Heart left ventricle (tissue), 16 donors: ENCODE results near the gene NDUFB11. TPM values are rescaled to one million over a fixed set of nuclear protein-coding genes. Genes with fewer than 3 reads are reported as not detected.
"Not testable (repeated sequence)": the region's sequence is repeated elsewhere in the genome, so short reads cannot be mapped to it uniquely, and the experiment has no call there.

Experiments used
- ATAC-seq, 4 donors: fragments of 200-7000 bp; cut with Tn5 transposase; one replicate each; pipeline ENCODE4 v1.9.1; 2020 to 2022; ENCODE audit warnings: moderate library complexity in 4 of 4, mild to moderate bottlenecking in 3 of 4, moderate number of reproducible peaks in 1 of 4
- DNase-seq, 5 donors: peaks; one replicate each; pipeline ENCODE4 v3.0.0-alpha.2; 2020
- H3K27ac ChIP-seq, 12 donors: fragments of 200-600 bp; sonication (generic) in 4 of 12; one replicate each; pipeline versions ENCODE4 v1.5.0 to v1.8.0; 2016 to 2022; ENCODE audit warnings: mild to moderate bottlenecking in 2 of 12
- H3K27me3 ChIP-seq, 9 donors: fragments of 200-600 bp; sonication (generic) in 2 of 9; one replicate each; pipeline versions ENCODE4 v1.5.1 to v1.8.0; 2016 to 2022; ENCODE audit warnings: mild to moderate bottlenecking in 3 of 9
- H3K36me3 ChIP-seq, 9 donors: fragments of 200-600 bp; sonication (generic) in 2 of 9; one replicate each; pipeline versions ENCODE4 v1.5.0 to v1.8.0; 2018 to 2022; ENCODE audit warnings: mild to moderate bottlenecking in 2 of 9
- H3K4me1 ChIP-seq, 12 donors: fragments of 200-600 bp; sonication (generic) in 4 of 12; one replicate each; pipeline versions ENCODE4 v1.5.0 to v1.8.0; 2016 to 2022; ENCODE audit warnings: mild to moderate bottlenecking in 3 of 12
- H3K4me3 ChIP-seq, 12 donors: fragments of 200-600 bp; sonication (generic) in 4 of 12; one replicate each; pipeline versions ENCODE4 v1.5.0 to v1.8.0; 2017 to 2022; ENCODE audit warnings: mild to moderate bottlenecking in 9 of 12, moderate library complexity in 4 of 12
- H3K9me3 ChIP-seq, 12 donors: fragments of 200-600 bp; sonication (generic) in 4 of 12; one replicate each; pipeline versions ENCODE4 v1.5.0 to v1.8.0; 2016 to 2022; ENCODE audit warnings: mild to moderate bottlenecking in 1 of 12
- CTCF ChIP-seq, 12 donors: fragments of 200-600 bp; sonication (generic) in 4 of 12; IDR thresholded peaks; one replicate each; pipeline versions ENCODE4 v1.5.0 to v1.8.0; 2018 to 2022; ENCODE audit warnings: antibody characterized with exemption in 12 of 12, mild to moderate bottlenecking in 5 of 12
- POLR2A ChIP-seq, 2 donors: fragments of 450-650 bp; IDR thresholded peaks; one replicate each; pipeline ENCODE4 v1.6.1; 2017; ENCODE audit warnings: antibody characterized with exemption in 2 of 2, mild to moderate bottlenecking in 2 of 2, moderate library complexity in 2 of 2
- WGBS, 4 donors: extraction: QIAGEN DNeasy Blood & Tissue Kit in 2 of 4; methylation state at CpG; one replicate each; pipeline versions ENCODE4 v1.1.5 to v1.1.7; 2013 to 2018; 5-methylcytosine and 5-hydroxymethylcytosine counted together
- intact Hi-C, 10 donors: fragments of 100-400 bp; cut with DNase I; formaldehyde crosslinking; loops; one replicate each; pipeline versions ENCODE4 v1.11.1 to v1.14.2; 2022
- polyA plus RNA-seq, 2 donors: library from polyadenylated mRNA; stranded (reverse); fragments of 200-250 nt; gene quantifications; one replicate each; pipeline ENCODE4 v1.2.3, GENCODE V29; 2013
- total RNA-seq, 9 donors: library from RNA; depleted of rRNA in 2 of 9; stranded (reverse); fragments of >200 nt in 2 of 9; fragmentation: NEBNext Ultra II Directional in 3 of 9; extraction: Animal tissue kit (Norgen Biotek cat#: 25700) in 3 of 9; gene quantifications; one replicate each; pipeline versions ENCODE4 v1.1.0 to v1.2.4, GENCODE V29; 2016 to 2023
- donor health status: ischemic (EF 13 %, LVEDD 7.1; RV severe dilation, severe dysfunction).
- donor health status: healthy with polysubstance abuse.
- donor health status: DM: no; HTN: yes; CAD: no.
- donor health status: DM: no; HTN: no; CAD: no.
- donor health status: ischemic (EF 25% LVEDD 6.9; RV normal size, moderate dysfunction).
- donor health status: ischemic (EF 25% LVEDD 5.7; RV mildly dilated, moderate dysfunction).
- donor health status: healthy.
- donor health status: DM: yes; HTN: yes; CAD: no.
- donor health status: ischemic (EF 35%, LVEDD 5.7; RV mildly dilated, moderate dysfunction).
- donor health status: nonischemic (EF 11% LVEDD 7.7; RV severe dilation, severe dysfunction).
- donor health status: DM: yes; HTN: yes; CAD: no.
- donor health status: PGD.
- donor health status: ischemic (EF 29% LVEDD 5.4; RV normal size, mild dysfunction).
- donor health status: nonischemic (EF 23%, LVEDD 6.1; RV moderate dilation, normal function).

Gene NDUFB11
- total and polyA plus RNA-seq, 11 donors = 128 to 254 (median 173) TPM

GRCh38 chrX:47143894-47144625, 442 bp downstream of the NDUFB11 start:
- peaks cover 0 to 32% (median 16%) of the 10 kb centered on the region in 12 donors for H3K4me1 ChIP-seq
- ATAC-seq = peak in 3 of 4 donors; percentile 9 to 39 (median 25)
- DNase-seq = peak in 4 of 5 donors; percentile 33 to 55 (median 48)
- WGBS, 4 donors = 3 to 56% (median 20%) methylated on average over 35 to 45 of the region's 46 CpGs
- H3K4me3 ChIP-seq = peak overlapping the region; percentile 42 to 98 (median 73)
- H3K36me3 ChIP-seq = peaks cover 0 to 13% (median 0%) of the 10 kb centered on the region in 9 donors
- H3K27me3 ChIP-seq = peaks cover 0 to 22% (median 0%) of the 10 kb centered on the region in 9 donors
- intact Hi-C loops = no loop called here
- TF ChIP-seq CTCF (IDR thresholded peaks at IDR 0.05) = no peak
- no peak for TF ChIP-seq POLR2A (IDR thresholded peaks at IDR 0.05)
- peak overlapping the region; percentile 89 to 98 (median 94) for H3K27ac ChIP-seq
- no peaks in the 10 kb centered on the region for H3K9me3 ChIP-seq

GRCh38 chrX:47138171-47138570, 6.3 kb downstream of the NDUFB11 start:
- intact Hi-C loops = no loop called here
- Histone ChIP-seq H3K4me1 (peaks cover 0 to 3% (median under 1%) of the 10 kb centered on the region in 12 donors), H3K27ac (no peak overlapping the region), H3K36me3 (peaks cover 0 to 13% (median 0%) of the 10 kb centered on the region in 9 donors), H3K4me3 (no peak overlapping the region), H3K27me3 (peaks cover 0 to 26% (median 0%) of the 10 kb centered on the region in 9 donors), H3K9me3 (no peaks in the 10 kb centered on the region)
- TF ChIP-seq CTCF (IDR thresholded peaks at IDR 0.05) = no peak
- TF ChIP-seq POLR2A (IDR thresholded peaks at IDR 0.05) = no peak
- WGBS, 4 donors = 61 to 79% (median 75%) methylated on average over 6 of the region's 6 CpGs
- ATAC-seq (no peak), DNase-seq (no peak)

- H3K9me3 ChIP-seq, H3K27ac ChIP-seq, H3K36me3 ChIP-seq, H3K4me1 ChIP-seq, DNase-seq, H3K4me3 ChIP-seq, intact Hi-C loops: not testable (repeated sequence)
- ATAC-seq = peak in 1 of 4 donors; percentile 69
- 76 to 84% (median 81%) methylated on average over 5 of the region's 5 CpGs for WGBS, 4 donors
- peaks cover 0 to 28% (median 0%) of the 10 kb centered on the region in 9 donors for H3K27me3 ChIP-seq
Observed at GRCh38 chrX:47135650-47136049, 8.9 kb downstream of the NDUFB11 start.

GRCh38 chrX:47133493-47133892, 11.0 kb downstream of the NDUFB11 start:
- no peaks in the 10 kb centered on the region for H3K9me3 ChIP-seq
- intact Hi-C loops = no loop called here
- TF ChIP-seq POLR2A (IDR thresholded peaks at IDR 0.05) = no peak
- no peak for TF ChIP-seq CTCF (IDR thresholded peaks at IDR 0.05)
- ATAC-seq (no peak), DNase-seq (no peak)
- H3K36me3 ChIP-seq = no peaks in the 10 kb centered on the region
- no peak overlapping the region for H3K4me3 ChIP-seq
- H3K27me3 ChIP-seq = peaks cover 0 to 20% (median 0%) of the 10 kb centered on the region in 9 donors
- no peak overlapping the region for H3K27ac ChIP-seq
- 78 to 90% (median 84%) methylated on average over 4 to 5 of the region's 5 CpGs for WGBS, 4 donors
- peaks cover 0 to 10% (median 6%) of the 10 kb centered on the region in 12 donors for H3K4me1 ChIP-seq
